Hypothalamus (tissue), 51 donors: Measurements from ENCODE around the gene CELF4.

Experiments used
- DNase-seq, 51 donors: peaks; one replicate each; lab custom pipeline; 2025; lab: John Stamatoyannopoulos, UW

Gene CELF4

GRCh38 chr18:37532917-37533316, 32.7 kb downstream of the CELF4 start:
- DNase-seq = peak in 1 of 51 donors; percentile 62

GRCh38 chr18:37529863-37530262, 35.7 kb downstream of the CELF4 start:
- DNase-seq = no peak

- DNase-seq = no peak
These were observed 36.3 kb downstream of the CELF4 start for GRCh38 chr18:37529296-37529695.

DNA sequence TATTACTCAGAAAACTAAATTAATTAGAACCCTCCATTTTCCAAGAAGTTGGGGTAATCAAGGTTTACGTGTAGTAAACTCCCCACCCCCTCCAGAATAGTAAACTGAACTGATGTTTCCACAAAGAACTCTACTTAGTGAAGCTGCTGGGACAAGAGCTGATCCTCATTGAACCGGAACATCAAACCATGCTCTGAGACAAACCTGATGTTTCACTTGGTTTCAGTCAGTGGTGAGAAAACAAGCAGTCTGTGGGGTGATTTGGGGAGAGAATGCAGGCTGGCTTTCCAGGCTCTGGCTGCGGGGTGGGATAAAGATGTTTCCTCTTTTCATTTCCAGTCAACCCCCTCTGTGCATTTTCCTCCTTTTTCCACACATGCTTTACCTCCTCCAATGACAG, 38.2 kb downstream of the CELF4 start:
- no peak for DNase-seq

GRCh38 chr18:37525262-37525585, 40.4 kb downstream of the CELF4 start:
- no peak for DNase-seq

DNA sequence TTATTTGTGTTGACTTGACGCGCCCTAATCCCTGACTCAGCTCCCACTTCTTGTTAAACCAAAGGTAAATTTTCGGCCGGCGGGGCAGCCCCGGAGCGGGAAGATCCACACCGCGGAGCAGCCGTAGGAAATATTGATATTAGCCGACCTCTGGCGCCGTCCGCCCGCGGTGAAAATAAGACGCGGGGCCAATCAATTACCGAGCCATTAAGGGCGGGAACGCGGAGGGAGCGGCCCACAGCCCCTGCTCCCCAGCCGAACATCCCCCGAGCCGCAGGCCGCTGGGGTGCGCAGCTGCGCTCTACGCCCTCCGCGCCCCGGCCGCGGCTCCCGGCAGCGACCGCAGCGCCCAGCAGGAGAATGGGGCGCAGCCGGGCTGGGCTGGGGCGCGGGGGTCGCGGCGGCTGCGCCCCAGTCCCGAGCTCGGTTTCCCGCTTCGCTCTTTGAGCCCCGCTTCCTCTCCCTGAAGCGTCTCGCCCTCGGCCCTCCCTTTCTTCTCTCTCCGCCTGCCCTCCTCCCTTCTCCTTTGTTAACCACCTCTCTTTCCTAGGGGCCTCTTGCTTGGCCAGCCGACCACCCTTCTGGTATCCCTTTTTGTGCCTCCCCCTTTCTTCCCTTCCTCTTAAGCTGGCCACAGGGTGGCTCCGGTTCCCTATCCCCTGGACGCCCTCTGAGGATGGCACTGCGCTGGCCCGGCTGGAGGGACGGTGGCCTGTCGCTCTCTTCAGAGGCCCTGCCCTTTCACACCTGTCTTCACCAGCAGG, 40.9 kb downstream of the CELF4 start:
- DNase-seq = no peak

GRCh38 chr18:37524139-37524497, 41.5 kb downstream of the CELF4 start:
- DNase-seq = no peak

DNA sequence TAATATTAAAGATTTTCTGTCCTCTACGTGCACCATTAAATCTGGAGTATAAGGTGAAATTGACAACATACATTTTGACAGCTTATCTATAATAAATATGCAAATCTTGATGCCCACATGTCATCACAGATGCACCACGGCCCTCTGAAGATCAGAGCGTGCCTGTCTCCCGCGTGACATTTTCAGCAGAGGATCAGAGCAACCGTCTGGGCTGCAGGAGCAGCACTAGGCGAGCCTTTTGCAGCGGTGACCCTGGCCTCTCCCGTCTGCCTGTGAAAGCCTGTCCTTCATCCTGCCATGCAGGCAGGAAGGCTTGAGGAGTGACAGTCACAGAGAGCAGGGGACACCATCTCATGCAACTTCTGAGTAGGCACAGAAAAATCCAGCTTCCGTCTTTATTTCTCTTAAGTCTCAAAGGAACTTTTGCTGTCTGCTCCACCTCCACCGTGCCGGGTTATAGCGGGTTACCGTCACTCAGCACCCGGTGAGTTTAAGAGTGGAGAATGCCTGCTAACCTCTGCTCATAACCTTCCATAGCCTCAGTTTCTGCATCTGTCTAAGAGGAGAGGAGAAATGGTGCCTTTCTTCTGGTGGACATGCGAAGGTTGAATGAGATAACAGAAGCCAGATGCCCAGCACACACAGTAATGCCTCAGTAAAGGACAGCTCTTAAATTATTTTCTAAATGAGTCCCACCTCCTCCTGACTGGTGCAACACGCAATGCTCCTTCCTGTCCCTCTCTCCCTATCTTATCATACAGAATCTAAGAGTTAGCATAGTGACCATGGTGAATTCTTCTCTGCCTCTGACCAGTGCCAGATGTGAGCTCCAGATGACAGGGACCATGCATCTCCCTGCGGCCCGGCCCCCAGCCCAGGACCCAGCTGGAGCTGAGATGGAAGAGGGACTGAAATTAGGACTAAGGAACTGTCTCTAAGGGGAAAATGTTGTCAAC, 43.8 kb downstream of the CELF4 start:
- no peak for DNase-seq

DNA sequence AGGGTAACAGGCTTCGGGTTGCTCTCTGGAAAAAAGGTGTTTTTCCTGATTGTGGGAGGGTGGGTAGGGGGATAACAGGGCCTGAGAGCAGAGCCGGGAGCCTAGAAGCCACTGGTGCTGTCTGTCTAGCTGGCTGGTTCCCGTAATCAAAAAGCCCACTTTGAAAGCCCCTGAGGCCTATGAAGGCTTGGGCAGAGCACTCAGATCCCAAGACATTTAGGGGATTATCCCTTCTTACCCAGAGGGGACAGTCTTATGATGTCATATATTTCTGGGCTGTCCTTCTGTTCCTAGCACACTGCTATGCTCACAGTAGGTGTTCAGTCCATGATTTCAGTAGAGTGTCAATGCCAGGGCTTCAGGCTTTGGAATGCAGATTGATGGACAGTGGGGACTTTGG, 45.1 kb downstream of the CELF4 start:
- DNase-seq = no peak

DNA sequence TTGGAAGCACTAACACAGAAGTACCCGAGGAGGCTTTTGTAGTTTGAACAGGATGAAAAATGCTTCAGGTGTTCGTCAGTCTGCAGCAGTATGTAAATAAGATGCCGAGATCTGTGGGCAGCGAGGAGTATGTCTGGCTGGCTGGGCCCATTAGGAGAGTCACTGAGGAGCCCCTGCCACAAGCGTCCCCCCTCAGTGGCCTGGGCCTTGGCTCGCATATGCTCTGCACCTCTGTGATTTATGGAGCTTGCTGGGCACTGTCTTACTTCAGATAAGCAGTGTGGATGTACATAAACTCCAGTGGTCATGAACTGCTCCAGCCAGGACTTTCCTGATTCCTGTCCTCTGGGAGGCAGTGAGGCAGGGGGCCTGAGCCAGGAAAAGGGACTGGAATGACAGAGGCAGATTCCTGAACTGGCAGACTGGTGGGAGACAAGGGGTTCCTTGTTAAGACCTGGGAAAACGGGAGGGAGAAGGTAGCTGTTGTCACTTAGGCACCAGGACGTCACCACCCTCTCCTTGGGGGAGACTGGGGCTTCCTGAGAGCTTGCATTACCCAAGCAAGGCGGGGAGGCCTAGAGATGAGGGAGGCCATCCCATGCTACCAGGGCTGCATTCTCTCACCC, 46.0 kb downstream of the CELF4 start:
- DNase-seq = no peak

DNA sequence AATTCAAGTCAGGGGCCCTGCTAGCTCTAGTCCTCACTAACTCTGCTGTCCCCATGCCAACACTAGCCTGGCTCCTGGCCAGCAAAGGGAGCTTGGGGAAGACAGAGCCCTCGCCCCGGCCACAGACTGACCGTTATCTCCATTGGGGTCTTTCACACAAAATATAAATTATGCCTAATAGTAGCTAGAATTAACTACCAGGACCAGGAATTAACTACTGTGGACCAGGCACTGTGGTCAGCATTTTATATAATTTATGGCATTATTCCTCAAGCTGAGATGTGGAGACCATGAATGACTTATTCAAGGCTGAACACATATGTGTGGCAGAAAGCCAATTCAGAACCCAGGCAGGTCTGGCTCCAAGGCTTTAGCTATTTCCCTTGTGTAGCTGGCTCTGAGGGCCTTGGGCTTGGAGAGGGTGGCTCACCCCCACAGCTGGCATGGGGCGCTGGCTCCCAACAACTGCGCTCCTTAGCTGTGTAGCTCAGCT, 49.2 kb downstream of the CELF4 start:
- DNase-seq = peak in 2 of 51 donors; percentile 8

DNA sequence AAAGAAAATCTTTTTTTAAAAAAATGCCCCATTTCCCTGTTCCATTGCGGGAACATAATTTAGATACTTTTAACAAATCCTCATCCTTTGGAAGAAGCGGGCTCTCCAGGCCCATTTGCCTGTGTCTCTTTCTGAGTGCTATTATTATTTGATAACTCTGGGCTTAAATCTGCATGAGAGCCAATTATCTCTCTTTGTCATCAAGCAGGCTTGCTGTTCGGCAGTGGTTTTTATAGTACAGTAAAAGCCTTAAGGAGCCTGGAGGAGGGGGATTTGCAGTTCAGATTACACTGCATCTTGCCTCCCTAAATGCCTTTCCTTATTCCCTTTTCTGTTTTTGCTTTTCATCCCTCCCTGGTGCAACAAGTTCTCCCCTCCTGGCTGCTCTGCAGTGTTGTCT, 50.6 kb downstream of the CELF4 start:
- DNase-seq = no peak

- no peak for DNase-seq
These were observed 53.2 kb downstream of the CELF4 start for GRCh38 chr18:37512400-37512799.

GRCh38 chr18:37511721-37512298, 53.8 kb downstream of the CELF4 start:
- no peak for DNase-seq

- DNase-seq = no peak
These were observed 56.0 kb downstream of the CELF4 start for GRCh38 chr18:37509600-37509999.

- peak in 1 of 51 donors; percentile 28 for DNase-seq
These were observed 57.4 kb downstream of the CELF4 start for GRCh38 chr18:37508207-37508606.

GRCh38 chr18:37507239-37507638, 58.4 kb downstream of the CELF4 start:
- no peak for DNase-seq

GRCh38 chr18:37506001-37506400, 59.6 kb downstream of the CELF4 start:
- DNase-seq = peak in 1 of 51 donors; percentile 20

DNA sequence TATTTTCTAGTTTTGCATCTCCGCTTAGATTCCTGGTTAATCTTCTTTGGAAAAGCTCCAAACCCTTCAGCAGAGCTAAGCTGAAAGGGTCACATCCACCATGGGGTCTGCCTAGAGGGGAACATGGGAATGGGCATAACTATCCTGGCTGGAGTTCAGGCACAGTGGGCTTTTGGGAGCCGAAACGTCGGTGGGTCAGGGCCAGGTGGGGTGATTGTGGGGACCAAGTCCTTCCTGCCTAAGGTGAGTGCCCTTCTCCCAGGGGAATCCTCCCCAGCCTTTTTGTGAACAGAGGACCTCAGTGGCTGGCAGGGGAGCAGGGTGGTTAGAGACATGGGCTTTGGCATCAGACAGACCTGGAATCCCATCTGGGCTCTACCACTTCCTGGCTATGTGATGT, 60.3 kb downstream of the CELF4 start:
- DNase-seq = no peak

DNA sequence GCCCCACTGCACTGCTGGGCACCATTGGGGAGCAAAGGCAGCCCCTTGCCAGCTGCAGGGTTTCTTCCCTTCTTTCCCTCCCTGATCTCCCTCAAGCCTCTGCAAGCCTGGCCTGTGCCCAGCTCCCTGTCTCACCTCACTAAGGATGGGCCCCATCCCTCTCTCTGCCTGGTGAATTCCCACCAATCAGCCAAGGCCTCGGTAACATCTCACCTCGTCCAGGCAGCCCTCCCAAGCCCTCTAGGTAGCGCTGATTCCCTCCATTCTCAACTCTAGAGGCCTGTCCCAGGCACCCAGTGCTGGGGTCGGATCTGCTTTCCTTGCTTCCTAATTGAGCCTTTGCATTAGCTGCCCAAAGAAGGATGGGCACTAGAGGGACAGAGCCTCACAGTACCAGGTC, 63.0 kb downstream of the CELF4 start:
- no peak for DNase-seq

- peak in 9 of 51 donors; percentile 12 to 35 (median 17) for DNase-seq
These were observed 63.6 kb downstream of the CELF4 start for GRCh38 chr18:37502036-37502435.
